Spleen (tissue), 11 donors: Measurements from ENCODE around the gene RPA1. TPM values are rescaled to one million over a fixed set of nuclear protein-coding genes. Genes with fewer than 3 reads are reported as not detected.
A peak's percentile ranks its signal among the peaks of the same experiment; 100 is the strongest.
"Not testable (repeated sequence)": the region's sequence is repeated elsewhere in the genome, so short reads cannot be mapped to it uniquely, and the experiment has no call there.

Source experiments
- DNase-seq: peaks from one replicate; pipeline ENCODE4 v3.0.0-alpha.2; 2020
- H3K27ac ChIP-seq, 8 donors: fragments of 200-600 bp; sonication (generic) in 7 of 8; 1 replicate in 4 of 8; 2 replicates in 4 of 8; pipeline versions ENCODE4 v1.5.0 to v1.8.0; 2016 to 2021; ENCODE audit warnings: inconsistent platforms in 4 of 8, mild to moderate bottlenecking in 4 of 8, moderate library complexity in 1 of 8
- H3K27me3 ChIP-seq, 7 donors: fragments of 200-600 bp; sonication (generic) in 6 of 7; replicated peaks in 1 of 7; 1 replicate in 4 of 7; 2 replicates in 3 of 7; pipeline versions ENCODE4 v1.5.0 to v1.8.0; 2016 to 2021; ENCODE audit warnings: inconsistent platforms in 3 of 7, mild to moderate bottlenecking in 1 of 7
- H3K36me3 ChIP-seq, 6 donors: fragments of 200-600 bp; sonication (generic) in 5 of 6; 1 replicate in 4 of 6; 2 replicates in 2 of 6; pipeline versions ENCODE4 v1.5.0 to v1.8.0; 2016 to 2021; ENCODE audit warnings: inconsistent platforms in 2 of 6
- H3K4me1 ChIP-seq, 6 donors: fragments of 200-600 bp; sonication (generic) in 5 of 6; 1 replicate in 3 of 6; 2 replicates in 3 of 6; pipeline versions ENCODE4 v1.5.0 to v1.8.0; 2016 to 2021; ENCODE audit warnings: inconsistent platforms in 3 of 6
- H3K4me3 ChIP-seq, 8 donors: fragments of 200-600 bp; sonication (generic) in 7 of 8; 1 replicate in 4 of 8; 2 replicates in 4 of 8; pipeline versions ENCODE4 v1.5.0 to v1.8.0; 2016 to 2021; ENCODE audit warnings: inconsistent platforms in 4 of 8, mild to moderate bottlenecking in 4 of 8, moderate library complexity in 2 of 8
- H3K9me3 ChIP-seq, 8 donors: fragments of 200-600 bp; sonication (generic) in 7 of 8; 1 replicate in 4 of 8; 2 replicates in 4 of 8; pipeline versions ENCODE4 v1.5.0 to v1.8.0; 2016 to 2021; ENCODE audit warnings: inconsistent platforms in 4 of 8
- CTCF ChIP-seq, 11 experiments: fragments of 200-600 bp in 7 of 11; fragments of 450-650 bp in 4 of 11; sonication (generic) in 4 of 11; IDR thresholded peaks in 8 of 11; conservative IDR thresholded peaks in 3 of 11; 1 replicate in 7 of 11; 2 replicates in 4 of 11; pipeline versions ENCODE4 v1.4.0 to v1.8.0; 2016 to 2021; ENCODE audit warnings: antibody characterized with exemption in 11 of 11, inconsistent platforms in 4 of 11, mild to moderate bottlenecking in 1 of 11
- POLR2A ChIP-seq, 3 donors: fragments of 450-650 bp; IDR thresholded peaks; one replicate each; pipeline ENCODE4 v1.5.1; 2017; ENCODE audit warnings: antibody characterized with exemption in 3 of 3, mild to moderate bottlenecking in 1 of 3
- POLR2AphosphoS5 ChIP-seq, 3 donors: sonication (generic); formaldehyde crosslinking; IDR thresholded peaks; one replicate each; pipeline ENCODE4 v1.5.1; 2017; ENCODE audit warnings: antibody characterized with exemption in 3 of 3
- WGBS, 5 donors: extraction: QIAGEN DNeasy Blood & Tissue Kit in 3 of 5; methylation state at CpG; one replicate each; pipeline versions ENCODE4 v1.1.5 to v1.1.7; 2013 to 2018; 5-methylcytosine and 5-hydroxymethylcytosine counted together
- intact Hi-C: fragments of 100-400 bp; cut with DNase I; formaldehyde crosslinking; loops from one replicate; pipeline ENCODE4 v1.15.0; 2023; ENCODE audit warnings: low total_unique reads
- polyA plus RNA-seq, 3 donors: library from polyadenylated mRNA; stranded (reverse); fragments of 200-250 nt; gene quantifications; one replicate each; pipeline ENCODE4 v1.2.1, GENCODE V29; 2013
- total RNA-seq, 7 donors: library from RNA; depleted of rRNA in 3 of 7; stranded (reverse); fragments of >200 nt in 3 of 7; fragmentation: NEBNext Ultra II Directional in 4 of 7; extraction: Animal tissue kit (Norgen Biotek cat#: 25700) in 4 of 7; gene quantifications; one replicate each; pipeline versions ENCODE4 v1.1.0 to v1.2.1, GENCODE V29; 2016 to 2021
- donor health status: healthy with polysubstance abuse.
- donor health status: DM: no; HTN: no; CAD: no; lungs with moderate emphysema.
- donor health status: DM: no; HTN: no; CAD: no.
- donor health status: Bipolar disorder and iron deficiency.
- donor health status: healthy.
- donor health status: DM: no; HTN: no; CAD: no.
- donor health status: DM: yes; HTN: yes; CAD: no.

RPA1 gene
- total and polyA plus RNA-seq, 10 donors: 20.7 to 101 (median 35.1) TPM

GRCh38 chr17:1883536-1883935 is 53.7 kb downstream of the RPA1 start:
- Histone ChIP-seq H3K4me1 (no peaks in the 10 kb centered on the region), H3K36me3 (peaks cover 3 to 100% (median 95%) of the 10 kb centered on the region in 6 donors), H3K4me3 (no peak overlapping the region), H3K9me3 (no peaks in the 10 kb centered on the region), H3K27ac (no peak overlapping the region), H3K27me3 (no peaks in the 10 kb centered on the region)
- DNase-seq: no peak
- TF ChIP-seq CTCF (IDR thresholded peaks at IDR 0.05 in 8 of 11, conservative IDR thresholded peaks at IDR 0.05 in 3 of 11) (no peak), POLR2AphosphoS5 (IDR thresholded peaks at IDR 0.05) (no peak), POLR2A (IDR thresholded peaks at IDR 0.05) (no peak)
- intact Hi-C loops: no loop called here
- whole genome bisulfite sequencing, 5 donors: 94 to 98% (median 97%) methylated on average over 16 of the region's 16 CpGs

- Histone ChIP-seq H3K4me3 (no peak overlapping the region), H3K27me3 (no peaks in the 10 kb centered on the region), H3K27ac (no peak overlapping the region), H3K36me3 (peaks cover 2 to 100% (median 89%) of the 10 kb centered on the region in 6 donors), H3K4me1 (no peaks in the 10 kb centered on the region), H3K9me3 (no peaks in the 10 kb centered on the region)
- TF ChIP-seq POLR2AphosphoS5 (IDR thresholded peaks at IDR 0.05) (no peak), POLR2A (IDR thresholded peaks at IDR 0.05) (no peak), CTCF (IDR thresholded peaks at IDR 0.05 in 8 of 11, conservative IDR thresholded peaks at IDR 0.05 in 3 of 11) (no peak)
- DNase-seq: no peak
- 88 to 98% (median 94%) methylated on average over 14 of the region's 14 CpGs for WGBS, 5 donors
- intact Hi-C loops: no loop called here
These were observed 58.9 kb downstream of the RPA1 start for GRCh38 chr17:1888741-1889140.

GRCh38 chr17:1890758-1891450 is 61.1 kb downstream of the RPA1 start:
- Histone ChIP-seq H3K4me1 (no peaks in the 10 kb centered on the region), H3K27ac (peak overlapping the region in 4 of 8 donors; percentile 5 to 43 (median 40)), H3K4me3 (no peak overlapping the region), H3K36me3 (peaks cover 2 to 100% (median 86%) of the 10 kb centered on the region in 6 donors), H3K27me3 (no peaks in the 10 kb centered on the region), H3K9me3 (no peaks in the 10 kb centered on the region)
- intact Hi-C loops: no loop called here
- TF ChIP-seq CTCF (IDR thresholded peaks at IDR 0.05 in 8 of 11, conservative IDR thresholded peaks at IDR 0.05 in 3 of 11) (no peak), POLR2A (IDR thresholded peaks at IDR 0.05) (no peak), POLR2AphosphoS5 (IDR thresholded peaks at IDR 0.05) (no peak)
- 76 to 80% (median 79%) methylated on average over 15 of the region's 15 CpGs for WGBS, 5 donors
- DNase-seq: no peak

- WGBS, 5 donors: 94 to 97% (median 95%) methylated on average over 7 of the region's 7 CpGs
- DNase-seq: no peak
- H3K27ac ChIP-seq: no peak overlapping the region
- H3K4me1 ChIP-seq: no peaks in the 10 kb centered on the region
- peaks cover 2 to 100% (median 82%) of the 10 kb centered on the region in 6 donors for H3K36me3 ChIP-seq
- intact Hi-C loops: no loop called here
- no peaks in the 10 kb centered on the region for H3K9me3 ChIP-seq
- H3K27me3 ChIP-seq: no peaks in the 10 kb centered on the region
- H3K4me3 ChIP-seq: no peak overlapping the region
- TF ChIP-seq POLR2A (IDR thresholded peaks at IDR 0.05) (no peak), CTCF (IDR thresholded peaks at IDR 0.05 in 8 of 11, conservative IDR thresholded peaks at IDR 0.05 in 3 of 11) (no peak), POLR2AphosphoS5 (IDR thresholded peaks at IDR 0.05) (no peak)
These were observed 65.0 kb downstream of the RPA1 start for GRCh38 chr17:1894753-1895339.

GRCh38 chr17:1895479-1895878 is 65.7 kb downstream of the RPA1 start:
- WGBS, 5 donors: 94 to 98% (median 96%) methylated on average over 11 of the region's 11 CpGs
- H3K27me3 ChIP-seq, H3K9me3 ChIP-seq, intact Hi-C loops, H3K4me1 ChIP-seq, H3K27ac ChIP-seq, H3K4me3 ChIP-seq, DNase-seq: not testable (repeated sequence)
- H3K36me3 ChIP-seq: peaks cover 2 to 96% (median 78%) of the 10 kb centered on the region in 6 donors
